Neural cell (in vitro differentiated cells): ENCODE measurements around the gene SGF29. TPM values are rescaled to one million over a fixed set of nuclear protein-coding genes. Genes with fewer than 3 reads are reported as not detected.

Experiments
- H2AFZ ChIP-seq: fragments of 200-600, 300-800 bp; sonication (generic), shearing (Covaris generic); 2 replicates; pipeline ENCODE4 v1.6.0; 2014; ENCODE audit warnings: low read depth, mild to moderate bottlenecking, antibody characterized with exemption, low read length, moderate library complexity
- H3F3A ChIP-seq: fragments of 200-600 bp; shearing (Covaris generic); 2 replicates; pipeline ENCODE4 v1.6.1; 2016; ENCODE audit warnings: mild to moderate bottlenecking, moderate library complexity, mixed read lengths, antibody characterized with exemption, low read length; ENCODE audit not compliant: insufficient read depth, poor library complexity, severe bottlenecking
- H3K27ac ChIP-seq: fragments of 200-600, 300-800 bp; sonication (generic), shearing (Covaris generic); 2 replicates; pipeline ENCODE4 v1.5.1; 2014; ENCODE audit warnings: mild to moderate bottlenecking, low read length, moderate library complexity
- H3K27me3 ChIP-seq: fragments of 300-800, 200-600 bp; sonication (generic), shearing (Covaris generic); 2 replicates; pipeline ENCODE4 v1.6.0; 2014; ENCODE audit warnings: mild to moderate bottlenecking, low read depth, low read length, moderate library complexity; ENCODE audit not compliant: insufficient read depth
- H3K36me3 ChIP-seq: fragments of 300-800, 200-600 bp; sonication (generic), shearing (Covaris generic); 2 replicates; pipeline ENCODE4 v1.5.1; 2014; ENCODE audit warnings: mild to moderate bottlenecking, antibody characterized with exemption, low read length, moderate library complexity; ENCODE audit not compliant: insufficient read depth
- H3K4me2 ChIP-seq: fragments of 300-800, 200-600 bp; sonication (generic), shearing (Covaris generic); 2 replicates; pipeline ENCODE4 v1.6.0; 2014; ENCODE audit warnings: mild to moderate bottlenecking, low read length
- H3K4me3 ChIP-seq: fragments of 300-800, 200-600 bp; sonication (generic), shearing (Covaris generic); 2 replicates; pipeline ENCODE4 v1.5.1; 2014; ENCODE audit warnings: mild to moderate bottlenecking, low read length, moderate library complexity
- H3K79me2 ChIP-seq: fragments of 200-600 bp; shearing (Covaris generic); replicated peaks from 2 replicates; pipeline ENCODE4 v1.6.0; 2014; ENCODE audit warnings: mild to moderate bottlenecking, low read length, moderate library complexity; ENCODE audit not compliant: insufficient read depth
- H3K9ac ChIP-seq: fragments of 300-800, 200-600 bp; sonication (generic), shearing (Covaris generic); 2 replicates; pipeline ENCODE4 v1.6.1; 2016; ENCODE audit warnings: mild to moderate bottlenecking, low read length, mixed read lengths
- H3K9me2 ChIP-seq: fragments of 200-600 bp; shearing (Covaris generic); 2 replicates; pipeline ENCODE4 v1.6.1; 2016; ENCODE audit warnings: mild to moderate bottlenecking, low read length, mixed read lengths; ENCODE audit not compliant: insufficient read depth
- H3K9me3 ChIP-seq: fragments of 200-600, 300-800 bp; sonication (generic), shearing (Covaris generic); 2 replicates; pipeline ENCODE4 v1.6.1; 2016; ENCODE audit warnings: mild to moderate bottlenecking, mixed run types, low read length, moderate library complexity, mixed read lengths
- H4K20me1 ChIP-seq: fragments of 200-600 bp; shearing (Covaris generic); 2 replicates; pipeline ENCODE4 v1.6.1; 2016; ENCODE audit warnings: mild to moderate bottlenecking, mixed run types; ENCODE audit not compliant: insufficient read depth
- EP300 ChIP-seq: fragments of 450-650 bp; conservative IDR thresholded peaks from 2 replicates; pipeline ENCODE4 v1.6.1; 2014; ENCODE audit warnings: antibody characterized with exemption, mild to moderate bottlenecking, moderate library complexity; ENCODE audit not compliant: poor library complexity, severe bottlenecking
- EZH2 ChIP-seq: fragments of 200-600, 300-800 bp; shearing (Covaris generic), sonication (generic); IDR thresholded peaks from 2 replicates; pipeline ENCODE4 v1.6.1; 2014; ENCODE audit warnings: antibody characterized with exemption, low read length, borderline replicate concordance, mild to moderate bottlenecking; ENCODE audit not compliant: insufficient read depth, poor library complexity, severe bottlenecking
- RAD21 ChIP-seq: fragments of 450-650 bp; conservative IDR thresholded peaks from 2 replicates; pipeline ENCODE4 v1.6.1; 2014; ENCODE audit warnings: antibody characterized with exemption, mild to moderate bottlenecking, moderate library complexity
- SMC3 ChIP-seq: fragments of 450-650 bp; conservative IDR thresholded peaks from 2 replicates; pipeline ENCODE4 v1.6.1; 2014; ENCODE audit warnings: antibody characterized with exemption, mild to moderate bottlenecking, moderate library complexity; ENCODE audit not compliant: poor library complexity
- TAF1 ChIP-seq: IDR thresholded peaks from 2 replicates; pipeline ENCODE4 v1.6.1; 2012; ENCODE audit warnings: low read depth
- polyA plus RNA-seq: library from polyadenylated mRNA; depleted of rRNA; stranded (reverse); fragments of >200 nt; gene quantifications from 2 replicates; pipeline ENCODE4 v1.2.3, GENCODE V29; 2014
- TF ChIP-seq, protein P1 (sequence below): fragments of 450-650 bp; IDR thresholded peaks from 2 replicates; pipeline ENCODE4 v1.5.1; 2014; ENCODE audit warnings: antibody characterized with exemption, mild to moderate bottlenecking, moderate library complexity; ENCODE audit not compliant: poor library complexity, severe bottlenecking
- TF ChIP-seq, protein P2 (sequence below): IDR thresholded peaks from 2 replicates; pipeline ENCODE4 v1.6.1; 2012; ENCODE audit warnings: borderline replicate concordance

SGF29 gene
- polyA plus RNA-seq, 1 donor from 2014 or later, result 32.8 TPM

DNA sequence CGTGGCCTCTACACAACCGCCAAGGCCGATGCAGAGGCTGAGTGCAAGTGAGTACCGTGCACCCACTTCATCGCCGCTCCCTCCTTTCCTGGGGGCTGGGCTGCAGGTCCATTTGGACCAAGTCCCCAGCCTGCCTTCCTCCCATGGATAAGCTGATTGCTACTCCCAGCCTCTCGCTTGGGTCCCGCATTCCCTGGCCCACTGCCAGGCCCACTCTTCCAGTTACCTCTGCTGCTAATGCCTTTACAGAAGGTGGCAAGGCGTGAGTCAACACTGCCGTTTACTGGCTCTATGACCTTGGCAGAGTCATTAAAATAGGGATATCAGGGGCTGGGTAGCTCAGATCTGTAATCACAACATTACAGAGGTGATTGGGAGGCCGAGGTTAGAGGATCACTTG is 32.0 kb downstream of the SGF29 start:
- no peaks in the 10 kb centered on the region for H3K36me3 ChIP-seq

DNA sequence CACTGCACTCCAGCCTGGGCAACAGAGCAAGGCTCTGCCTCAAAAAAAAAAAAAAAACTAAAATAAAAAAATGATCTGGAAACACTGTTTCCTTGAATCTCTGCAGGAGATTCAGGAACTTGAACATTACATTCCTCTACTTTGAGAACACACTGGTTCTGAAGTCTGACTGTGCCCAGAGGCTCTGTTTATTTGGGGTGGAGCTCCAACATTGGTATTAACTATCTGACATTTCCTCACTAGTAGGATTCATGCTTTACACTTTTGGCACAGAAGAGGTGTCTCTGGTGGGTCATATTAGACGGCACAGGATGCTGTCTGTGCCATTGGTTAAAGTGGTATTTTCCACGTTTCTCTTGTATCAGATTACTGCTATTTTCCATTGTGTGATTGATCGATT is 32.7 kb downstream of the SGF29 start:
- no peaks in the 10 kb centered on the region for H3K27me3 ChIP-seq
- H3K4me3 ChIP-seq, result no peak overlapping the region
- no peaks in the 10 kb centered on the region for H3K36me3 ChIP-seq

More for the DNA sequence above, 32.0 kb downstream of the SGF29 start:
- Histone ChIP-seq H2AFZ (no peak overlapping the region), H3K9me3 (no peaks in the 10 kb centered on the region), H3K9ac (no peak overlapping the region), H3K4me3 (no peak overlapping the region), H3K79me2 (no peaks in the 10 kb centered on the region), H4K20me1 (no peaks in the 10 kb centered on the region), H3F3A (no peaks in the 10 kb centered on the region), H3K9me2 (no peaks in the 10 kb centered on the region), H3K27ac (no peak overlapping the region), H3K4me2 (no peak overlapping the region), H3K27me3 (no peaks in the 10 kb centered on the region)
- no peak for TF ChIP-seq RAD21
- TF ChIP-seq EZH2, result no peak
- TF ChIP-seq, protein P1, sequence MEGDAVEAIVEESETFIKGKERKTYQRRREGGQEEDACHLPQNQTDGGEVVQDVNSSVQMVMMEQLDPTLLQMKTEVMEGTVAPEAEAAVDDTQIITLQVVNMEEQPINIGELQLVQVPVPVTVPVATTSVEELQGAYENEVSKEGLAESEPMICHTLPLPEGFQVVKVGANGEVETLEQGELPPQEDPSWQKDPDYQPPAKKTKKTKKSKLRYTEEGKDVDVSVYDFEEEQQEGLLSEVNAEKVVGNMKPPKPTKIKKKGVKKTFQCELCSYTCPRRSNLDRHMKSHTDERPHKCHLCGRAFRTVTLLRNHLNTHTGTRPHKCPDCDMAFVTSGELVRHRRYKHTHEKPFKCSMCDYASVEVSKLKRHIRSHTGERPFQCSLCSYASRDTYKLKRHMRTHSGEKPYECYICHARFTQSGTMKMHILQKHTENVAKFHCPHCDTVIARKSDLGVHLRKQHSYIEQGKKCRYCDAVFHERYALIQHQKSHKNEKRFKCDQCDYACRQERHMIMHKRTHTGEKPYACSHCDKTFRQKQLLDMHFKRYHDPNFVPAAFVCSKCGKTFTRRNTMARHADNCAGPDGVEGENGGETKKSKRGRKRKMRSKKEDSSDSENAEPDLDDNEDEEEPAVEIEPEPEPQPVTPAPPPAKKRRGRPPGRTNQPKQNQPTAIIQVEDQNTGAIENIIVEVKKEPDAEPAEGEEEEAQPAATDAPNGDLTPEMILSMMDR, result no peak
- no peak for TF ChIP-seq SMC3
- no peak for TF ChIP-seq EP300
- no peak for TF ChIP-seq TAF1
- TF ChIP-seq, protein P2, sequence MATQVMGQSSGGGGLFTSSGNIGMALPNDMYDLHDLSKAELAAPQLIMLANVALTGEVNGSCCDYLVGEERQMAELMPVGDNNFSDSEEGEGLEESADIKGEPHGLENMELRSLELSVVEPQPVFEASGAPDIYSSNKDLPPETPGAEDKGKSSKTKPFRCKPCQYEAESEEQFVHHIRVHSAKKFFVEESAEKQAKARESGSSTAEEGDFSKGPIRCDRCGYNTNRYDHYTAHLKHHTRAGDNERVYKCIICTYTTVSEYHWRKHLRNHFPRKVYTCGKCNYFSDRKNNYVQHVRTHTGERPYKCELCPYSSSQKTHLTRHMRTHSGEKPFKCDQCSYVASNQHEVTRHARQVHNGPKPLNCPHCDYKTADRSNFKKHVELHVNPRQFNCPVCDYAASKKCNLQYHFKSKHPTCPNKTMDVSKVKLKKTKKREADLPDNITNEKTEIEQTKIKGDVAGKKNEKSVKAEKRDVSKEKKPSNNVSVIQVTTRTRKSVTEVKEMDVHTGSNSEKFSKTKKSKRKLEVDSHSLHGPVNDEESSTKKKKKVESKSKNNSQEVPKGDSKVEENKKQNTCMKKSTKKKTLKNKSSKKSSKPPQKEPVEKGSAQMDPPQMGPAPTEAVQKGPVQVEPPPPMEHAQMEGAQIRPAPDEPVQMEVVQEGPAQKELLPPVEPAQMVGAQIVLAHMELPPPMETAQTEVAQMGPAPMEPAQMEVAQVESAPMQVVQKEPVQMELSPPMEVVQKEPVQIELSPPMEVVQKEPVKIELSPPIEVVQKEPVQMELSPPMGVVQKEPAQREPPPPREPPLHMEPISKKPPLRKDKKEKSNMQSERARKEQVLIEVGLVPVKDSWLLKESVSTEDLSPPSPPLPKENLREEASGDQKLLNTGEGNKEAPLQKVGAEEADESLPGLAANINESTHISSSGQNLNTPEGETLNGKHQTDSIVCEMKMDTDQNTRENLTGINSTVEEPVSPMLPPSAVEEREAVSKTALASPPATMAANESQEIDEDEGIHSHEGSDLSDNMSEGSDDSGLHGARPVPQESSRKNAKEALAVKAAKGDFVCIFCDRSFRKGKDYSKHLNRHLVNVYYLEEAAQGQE, result no peak

More for the DNA sequence above, 32.7 kb downstream of the SGF29 start:
- H3K4me2 ChIP-seq, result no peak overlapping the region
- no peaks in the 10 kb centered on the region for H3K79me2 ChIP-seq
- H3K9me3 ChIP-seq, result no peaks in the 10 kb centered on the region
- no peak overlapping the region for H3K27ac ChIP-seq
- TF ChIP-seq, protein P2, result no peak
- TF ChIP-seq RAD21, result no peak
- TF ChIP-seq EP300, result no peak
- TF ChIP-seq TAF1, result no peak
- H3K9ac ChIP-seq, result no peak overlapping the region
- H4K20me1 ChIP-seq, result no peaks in the 10 kb centered on the region
- H3F3A ChIP-seq, result no peaks in the 10 kb centered on the region
- H2AFZ ChIP-seq, result no peak overlapping the region
- H3K9me2 ChIP-seq, result no peaks in the 10 kb centered on the region
